H9 (cell line): Measurements from ENCODE around the gene UGT1A8. TPM values are rescaled to one million over a fixed set of nuclear protein-coding genes. Genes with fewer than 3 reads are reported as not detected.

Experiments
- DNase-seq: peaks from one replicate; pipeline ENCODE4 v3.0.0-alpha.2; 2017
- H2AFZ ChIP-seq: one replicate; pipeline ENCODE4 v1.6.1; 2013; ENCODE audit warnings: mild to moderate bottlenecking, low read length, control low read depth, moderate library complexity
- H2AK5ac ChIP-seq: 2 replicates; pipeline ENCODE4 v1.6.1; 2013; ENCODE audit warnings: low read length, control low read depth, mixed read lengths; ENCODE audit not compliant: insufficient read length
- H2BK120ac ChIP-seq: one replicate; pipeline ENCODE4 v1.6.1; 2013; ENCODE audit warnings: low read depth, mild to moderate bottlenecking, low read length, control low read depth, inconsistent platforms; ENCODE audit not compliant: poor library complexity, severe bottlenecking
- H2BK12ac ChIP-seq: 2 replicates; pipeline ENCODE4 v1.6.1; 2013; ENCODE audit warnings: low read length, control low read depth, mixed read lengths, low read depth; ENCODE audit not compliant: insufficient read length
- H2BK15ac ChIP-seq: 2 replicates; pipeline ENCODE4 v1.6.1; 2013; ENCODE audit warnings: low read depth, low read length, control low read depth
- H2BK20ac ChIP-seq: one replicate; pipeline ENCODE4 v1.6.1; 2013; ENCODE audit warnings: low read depth, mild to moderate bottlenecking, low read length, control low read depth, inconsistent platforms; ENCODE audit not compliant: poor library complexity, severe bottlenecking
- H2BK5ac ChIP-seq: 2 replicates; pipeline ENCODE4 v1.6.1; 2013; ENCODE audit warnings: low read length, control low read depth, mixed read lengths; ENCODE audit not compliant: insufficient read length
- H3K14ac ChIP-seq: 2 replicates; pipeline ENCODE4 v1.6.1; 2013; ENCODE audit warnings: low read length, control low read depth; ENCODE audit not compliant: insufficient read depth
- H3K18ac ChIP-seq: 2 replicates; pipeline ENCODE4 v1.6.1; 2013; ENCODE audit warnings: low read depth, mild to moderate bottlenecking, mixed read lengths, low read length, control low read depth; ENCODE audit not compliant: insufficient read length
- H3K23ac ChIP-seq: 2 replicates; pipeline ENCODE4 v1.6.1; 2013; ENCODE audit warnings: low read length, control low read depth, mixed read lengths, low read depth; ENCODE audit not compliant: insufficient read length
- H3K23me2 ChIP-seq: 2 replicates; pipeline ENCODE4 v1.6.1; 2013; ENCODE audit warnings: low read depth, mild to moderate bottlenecking, mixed read lengths, low read length, control low read depth; ENCODE audit not compliant: insufficient read length, poor library complexity, severe bottlenecking
- H3K27ac ChIP-seq: 2 replicates; pipeline ENCODE4 v1.5.1; 2013; ENCODE audit warnings: low read length, control low read depth, mixed read lengths, low read depth; ENCODE audit not compliant: insufficient read length
- H3K27me3 ChIP-seq: 2 replicates; pipeline ENCODE4 v1.6.1; 2013; ENCODE audit warnings: low read length, control low read depth, inconsistent platforms; ENCODE audit not compliant: insufficient read depth
- H3K4ac ChIP-seq: 2 replicates; pipeline ENCODE4 v1.6.1; 2013; ENCODE audit warnings: low read depth, mild to moderate bottlenecking, control low read depth, inconsistent platforms, low read length, moderate library complexity
- H3K4me1 ChIP-seq: 2 replicates; pipeline ENCODE4 v1.6.1; 2013; ENCODE audit warnings: low read length, control low read depth, inconsistent platforms; ENCODE audit not compliant: insufficient read depth
- H3K4me2 ChIP-seq: 2 replicates; pipeline ENCODE4 v1.6.1; 2013; ENCODE audit warnings: low read length, control low read depth, mixed read lengths; ENCODE audit not compliant: insufficient read length, insufficient read depth
- H3K56ac ChIP-seq: 2 replicates; pipeline ENCODE4 v1.6.1; 2013; ENCODE audit warnings: low read depth, mild to moderate bottlenecking, mixed read lengths, low read length, control low read depth; ENCODE audit not compliant: insufficient read length
- H3K79me1 ChIP-seq: 2 replicates; pipeline ENCODE4 v1.6.1; 2013; ENCODE audit warnings: low read depth, mild to moderate bottlenecking, moderate library complexity, low read length, control low read depth, inconsistent platforms; ENCODE audit not compliant: insufficient read depth, poor library complexity, severe bottlenecking
- H3K79me2 ChIP-seq: 2 replicates; pipeline ENCODE4 v1.6.1; 2013; ENCODE audit warnings: low read length, control low read depth, inconsistent platforms; ENCODE audit not compliant: insufficient read depth
- H3K9ac ChIP-seq: 2 replicates; pipeline ENCODE4 v1.6.1; 2013; ENCODE audit warnings: low read length, control low read depth, mixed read lengths; ENCODE audit not compliant: insufficient read length; ENCODE audit errors: extremely low read depth
- H3K9me3 ChIP-seq: one replicate; pipeline ENCODE4 v1.6.1; 2013; ENCODE audit warnings: low read depth, low read length, inconsistent platforms; ENCODE audit not compliant: control insufficient read depth
- H3T11ph ChIP-seq: one replicate; pipeline ENCODE4 v1.6.1; 2013; ENCODE audit warnings: mild to moderate bottlenecking, low read length, control low read depth, inconsistent platforms
- H4K20me1 ChIP-seq: one replicate; pipeline ENCODE4 v1.6.1; 2013; ENCODE audit not compliant: control insufficient read depth, insufficient read length, insufficient read depth
- H4K5ac ChIP-seq: 2 replicates; pipeline ENCODE4 v1.6.1; 2013; ENCODE audit warnings: low read depth, mild to moderate bottlenecking, mixed read lengths, low read length, control low read depth; ENCODE audit not compliant: insufficient read length
- H4K8ac ChIP-seq: replicated peaks from 2 replicates; pipeline ENCODE4 v1.6.1; 2013; ENCODE audit warnings: low read length, control low read depth, mixed read lengths, low read depth; ENCODE audit not compliant: insufficient read length
- H4K91ac ChIP-seq: 2 replicates; pipeline ENCODE4 v1.6.1; 2013; ENCODE audit warnings: low read depth, mild to moderate bottlenecking, moderate library complexity, mixed read lengths, low read length, control low read depth; ENCODE audit not compliant: insufficient read length
- H3K27ac Mint-ChIP-seq, 3 experiments: 2 replicates in 2 of 3; 3 replicates in 1 of 3; pipeline ENCODE4 v1.8.0; 2020 to 2021; ENCODE audit warnings: mixed read lengths in 3 of 3, mild to moderate bottlenecking in 1 of 3, moderate library complexity in 1 of 3
- H3K27me3 Mint-ChIP-seq: 2 replicates; pipeline ENCODE4 v1.8.0; 2021; ENCODE audit warnings: low read depth, mild to moderate bottlenecking, moderate library complexity, mixed read lengths
- H3K36me3 Mint-ChIP-seq, 3 experiments: 2 replicates in 2 of 3; 3 replicates in 1 of 3; pipeline ENCODE4 v1.8.0; 2020 to 2021; ENCODE audit warnings: low read depth in 3 of 3, mixed read lengths in 3 of 3; ENCODE audit not compliant: insufficient read depth in 1 of 3
- H3K4me1 Mint-ChIP-seq, 2 experiments: 2 replicates each; pipeline ENCODE4 v1.8.0; 2020; ENCODE audit warnings: mixed read lengths in 2 of 2
- H3K4me3 Mint-ChIP-seq, 2 experiments: 2 replicates in 1 of 2; 3 replicates in 1 of 2; pipeline ENCODE4 v1.8.0; 2020 to 2021; ENCODE audit warnings: mild to moderate bottlenecking in 2 of 2, mixed read lengths in 2 of 2, moderate library complexity in 1 of 2
- H3K9me3 Mint-ChIP-seq, 2 experiments: 2 replicates in 1 of 2; 3 replicates in 1 of 2; pipeline ENCODE4 v1.8.0; 2020; ENCODE audit warnings: mild to moderate bottlenecking in 2 of 2, mixed read lengths in 2 of 2, moderate library complexity in 1 of 2
- WGBS: extraction: QIAGEN DNeasy Blood & Tissue Kit; methylation state at CpG from one replicate; pipeline ENCODE4 v1.1.7; 2013; ENCODE audit warnings: missing lambda C conversion rate, low lambda C conversion rate, mixed read lengths; ENCODE audit not compliant: insufficient read length; ENCODE audit errors: extremely low coverage; 5-methylcytosine and 5-hydroxymethylcytosine counted together
- total RNA-seq: library from RNA; stranded (reverse); gene quantifications from 2 replicates; pipeline ENCODE4 v1.2.1, GENCODE V29; 2021
- TF ChIP-seq, protein P1 (sequence below): fragments of 200-600 bp; sonication (generic); conservative IDR thresholded peaks from 3 replicates; pipeline ENCODE4 v1.8.0; 2021; ENCODE audit warnings: antibody characterized with exemption, mild to moderate bottlenecking

Gene UGT1A8
- total RNA-seq, 1 experiment from 2014 or later, result not detected

DNA sequence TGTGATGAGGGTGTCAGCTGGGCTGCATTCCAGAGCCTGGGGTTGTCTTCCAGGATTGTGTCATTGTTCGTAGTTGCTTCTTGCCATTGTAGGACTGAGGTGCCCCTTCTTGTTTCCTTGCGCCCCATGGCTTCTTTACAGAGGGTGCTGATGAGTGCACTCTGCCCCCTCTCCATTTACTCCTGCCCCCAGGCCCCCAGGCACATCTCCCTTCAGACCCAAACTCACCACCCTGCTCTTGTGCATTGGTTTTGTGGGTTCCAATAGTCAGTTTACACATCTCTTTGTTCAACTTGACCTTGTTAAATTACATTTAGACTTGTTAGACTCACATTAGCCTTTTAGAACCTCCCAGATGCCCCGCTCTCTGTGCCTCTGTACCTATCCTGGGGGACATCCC lies 203.8 kb downstream of the UGT1A8 start:
- no peak overlapping the region for H3K9ac ChIP-seq
- H4K91ac ChIP-seq, result no peak overlapping the region
- no peaks in the 10 kb centered on the region for H3K9me3 ChIP-seq
- no peak overlapping the region for H3K56ac ChIP-seq
- no peak overlapping the region for H4K5ac ChIP-seq
- DNase-seq, result no peak
- no peak overlapping the region for H2BK5ac ChIP-seq
- Mint-ChIP-seq H3K4me3 (peak overlapping the region in 1 of 2 experiments; percentile 25; a peak in 1 of 5 replicates), H3K27ac (no peak overlapping the region; a peak in 2 of 7 replicates), H3K4me1 (no peaks in the 10 kb centered on the region; a peak in 1 of 4 replicates), H3K9me3 (peaks cover 2 to 3% of the 10 kb centered on the region in 2 experiments; a peak in 3 of 5 replicates), H3K27me3 (peaks cover 1% of the 10 kb centered on the region; the same call in 1 of the 2 replicates), H3K36me3 (no peaks in the 10 kb centered on the region)
- H3K4ac ChIP-seq, result no peak overlapping the region
- H4K20me1 ChIP-seq, result no peaks in the 10 kb centered on the region
- no peaks in the 10 kb centered on the region for H3K4me1 ChIP-seq
- H2AFZ ChIP-seq, result no peak overlapping the region
- H3K4me2 ChIP-seq, result no peak overlapping the region
- H3K14ac ChIP-seq, result no peak overlapping the region
- no peaks in the 10 kb centered on the region for H3K79me1 ChIP-seq
- H2BK15ac ChIP-seq, result no peak overlapping the region
- no peak overlapping the region for H2BK120ac ChIP-seq
- no peaks in the 10 kb centered on the region for H3K79me2 ChIP-seq
- no peak overlapping the region for H3K23ac ChIP-seq
- H2BK12ac ChIP-seq, result no peak overlapping the region
- H2BK20ac ChIP-seq, result no peak overlapping the region
- TF ChIP-seq, protein P1, sequence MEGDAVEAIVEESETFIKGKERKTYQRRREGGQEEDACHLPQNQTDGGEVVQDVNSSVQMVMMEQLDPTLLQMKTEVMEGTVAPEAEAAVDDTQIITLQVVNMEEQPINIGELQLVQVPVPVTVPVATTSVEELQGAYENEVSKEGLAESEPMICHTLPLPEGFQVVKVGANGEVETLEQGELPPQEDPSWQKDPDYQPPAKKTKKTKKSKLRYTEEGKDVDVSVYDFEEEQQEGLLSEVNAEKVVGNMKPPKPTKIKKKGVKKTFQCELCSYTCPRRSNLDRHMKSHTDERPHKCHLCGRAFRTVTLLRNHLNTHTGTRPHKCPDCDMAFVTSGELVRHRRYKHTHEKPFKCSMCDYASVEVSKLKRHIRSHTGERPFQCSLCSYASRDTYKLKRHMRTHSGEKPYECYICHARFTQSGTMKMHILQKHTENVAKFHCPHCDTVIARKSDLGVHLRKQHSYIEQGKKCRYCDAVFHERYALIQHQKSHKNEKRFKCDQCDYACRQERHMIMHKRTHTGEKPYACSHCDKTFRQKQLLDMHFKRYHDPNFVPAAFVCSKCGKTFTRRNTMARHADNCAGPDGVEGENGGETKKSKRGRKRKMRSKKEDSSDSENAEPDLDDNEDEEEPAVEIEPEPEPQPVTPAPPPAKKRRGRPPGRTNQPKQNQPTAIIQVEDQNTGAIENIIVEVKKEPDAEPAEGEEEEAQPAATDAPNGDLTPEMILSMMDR, result no peak
- no peak overlapping the region for H3K27ac ChIP-seq
- no peak overlapping the region for H3K18ac ChIP-seq
- no peak overlapping the region for H4K8ac ChIP-seq
- no peaks in the 10 kb centered on the region for H3K23me2 ChIP-seq
- H3T11ph ChIP-seq, result no peak overlapping the region
- no CpG with 5 or more reads among the region's 3 CpGs for WGBS
- no peaks in the 10 kb centered on the region for H3K27me3 ChIP-seq
- no peak overlapping the region for H2AK5ac ChIP-seq
